Right lobe of liver (tissue), 4 donors: ENCODE data around the gene IGF2BP2.

Source experiments
- CTCF ChIP-seq, 4 donors: fragments of 200-600 bp in 3 of 4; fragments of 450-650 bp in 1 of 4; IDR thresholded peaks; one replicate each; pipeline versions ENCODE4 v1.5.1 to v1.8.0; 2016 to 2022; ENCODE audit warnings: antibody characterized with exemption in 4 of 4, mild to moderate bottlenecking in 2 of 4
- POLR2A ChIP-seq: fragments of 450-650 bp; IDR thresholded peaks from one replicate; pipeline ENCODE4 v1.6.1; 2017; ENCODE audit warnings: antibody characterized with exemption, mild to moderate bottlenecking
- donor health status: DM: no; HTN: no; CAD: no.
- donor health status: DM: no; HTN: no; CAD: no.
- donor health status: DM: no; HTN: yes; CAD: no.

GRCh38 chr3:185737020-185737419, 87.8 kb downstream of the IGF2BP2 start:
- no peak for TF ChIP-seq CTCF (IDR thresholded peaks at IDR 0.05)
- TF ChIP-seq POLR2A: no peak
